22Rv1 (cell line): Measurements from ENCODE around the gene CCNA2.

Source experiments
- CTCF ChIP-seq: fragments of 450-650 bp; IDR thresholded peaks from 2 replicates; pipeline ENCODE4 v1.5.1; 2017; ENCODE audit warnings: mild to moderate bottlenecking
- ZFX ChIP-seq: fragments of 450-650 bp; IDR thresholded peaks from 2 replicates; pipeline ENCODE4 v1.6.1; 2017; ENCODE audit warnings: antibody characterized with exemption, borderline replicate concordance

DNA sequence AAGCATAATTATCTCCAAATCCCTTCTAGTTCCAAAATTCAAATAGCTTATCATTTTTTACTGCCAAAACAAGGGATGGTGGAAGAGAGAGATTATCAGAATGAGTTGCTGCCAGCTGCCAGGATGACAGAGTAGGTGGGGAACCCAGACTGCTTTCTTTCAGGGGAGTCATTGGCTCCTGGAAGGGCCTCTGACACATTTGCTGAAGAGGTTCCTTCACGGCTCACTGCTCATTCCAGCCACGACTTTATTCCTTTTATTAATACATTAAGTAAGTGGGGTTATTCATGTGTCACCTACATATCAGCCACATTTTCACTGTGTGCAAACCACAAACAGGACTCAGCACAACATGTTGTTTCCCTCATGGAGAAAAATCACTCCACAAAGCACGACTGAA lies 46.1 kb downstream of the CCNA2 start:
- TF ChIP-seq CTCF = no peak
- TF ChIP-seq ZFX = no peak
